HepG2 (cell line): Measurements from ENCODE around the gene PRKCZ. TPM values are rescaled to one million over a fixed set of nuclear protein-coding genes. Genes with fewer than 3 reads are reported as not detected.
A peak's percentile ranks its signal among the peaks of the same experiment; 100 is the strongest.

Experiments
- ATAC-seq: fragments of 200-7000 bp; cut with Tn5 transposase; 3 replicates; pipeline ENCODE4 v1.9.1; 2020; ENCODE audit warnings: mild to moderate bottlenecking, moderate library complexity
- BruUV-seq: library from RNA; stranded (reverse); fragments of 400-500 nt; replicated peaks from 2 replicates; lab custom pipeline; 2021; lab: Mats Ljungman, UMichigan
- CTCF ChIA-PET: fragments of 300-600 bp; formaldehyde crosslinking; extraction: SDS; loops from one replicate; lab custom pipeline; 2021; ENCODE audit warnings: low total read pairs, inconsistent platforms, low intra/inter-chr PET ratio; lab: Yijun Ruan, JAX
- POLR2A ChIA-PET: fragments of 350-600 bp; sonication (Branson Sonifier 250); formaldehyde crosslinking; loops from one replicate; lab custom pipeline; 2020; ENCODE audit warnings: antibody characterized with exemption, inconsistent platforms; lab: Yijun Ruan, JAX
- DNase-seq: peaks from one replicate; pipeline ENCODE4 v3.0.0-alpha.2; 2015; ENCODE audit warnings: low spot score
- FAIRE-seq: peaks from 3 replicates; lab custom pipeline; 2011; peaks lifted over from hg19 to GRCh38; lab: Jason Lieb, UNC
- H2AFZ ChIP-seq: one replicate; pipeline ENCODE4 v1.6.1; 2011; ENCODE audit warnings: low read length, inconsistent platforms
- H3K27ac ChIP-seq: fragments of 300-600 bp; 3 replicates; pipeline ENCODE4 v1.8.0; 2011; ENCODE audit warnings: mixed run types, mild to moderate bottlenecking, mixed read lengths, low read length, inconsistent platforms; ENCODE audit not compliant: insufficient read depth; ENCODE audit errors: extremely low read length
- H3K27me3 ChIP-seq, 2 experiments: fragments of 200-600 bp in 1 of 2; 2 replicates in 1 of 2; 3 replicates in 1 of 2; pipeline versions ENCODE4 v1.6.0 to v1.8.0; 2011; ENCODE audit warnings: low read length in 2 of 2, mild to moderate bottlenecking in 2 of 2, moderate library complexity in 2 of 2, inconsistent platforms in 1 of 2; ENCODE audit not compliant: insufficient read depth in 2 of 2, control insufficient read depth in 1 of 2
- H3K36me3 ChIP-seq, 2 experiments: fragments of 200-600 bp in 1 of 2; replicated peaks in 1 of 2; 2 replicates in 1 of 2; 3 replicates in 1 of 2; pipeline versions ENCODE4 v1.5.1 to v1.8.0; 2011; ENCODE audit warnings: low read length in 2 of 2, inconsistent platforms in 1 of 2; ENCODE audit not compliant: insufficient read depth in 2 of 2, control insufficient read depth in 1 of 2
- H3K4me1 ChIP-seq: 2 replicates; pipeline ENCODE4 v1.5.1; 2012; ENCODE audit warnings: low read length, inconsistent platforms; ENCODE audit not compliant: insufficient read depth
- H3K4me2 ChIP-seq: 2 replicates; pipeline ENCODE4 v1.6.0; 2011; ENCODE audit warnings: low read depth, low read length, inconsistent platforms
- H3K4me3 ChIP-seq, 3 experiments: fragments of 200-600 bp in 1 of 3; sonication (generic), shearing (Covaris generic) in 1 of 3; replicated peaks in 1 of 3; 2 replicates each; pipeline ENCODE4 v1.5.1; 2011 to 2016; ENCODE audit warnings: low read length in 3 of 3, inconsistent platforms in 2 of 3, low read depth in 2 of 3, mild to moderate bottlenecking in 2 of 3, control low read depth in 1 of 3, mixed read lengths in 1 of 3; ENCODE audit not compliant: insufficient read depth in 1 of 3
- H3K79me2 ChIP-seq: one replicate; pipeline ENCODE4 v1.6.1; 2011; ENCODE audit warnings: low read length, inconsistent platforms; ENCODE audit not compliant: insufficient read depth
- H3K9ac ChIP-seq: 2 replicates; pipeline ENCODE4 v1.6.0; 2011; ENCODE audit warnings: mild to moderate bottlenecking, low read depth, low read length, inconsistent platforms; ENCODE audit not compliant: insufficient read depth
- H3K9me3 ChIP-seq: 2 replicates; pipeline ENCODE4 v1.5.1; 2012; ENCODE audit warnings: mild to moderate bottlenecking, low read length
- H4K20me1 ChIP-seq: 2 replicates; pipeline ENCODE4 v1.6.0; 2011; ENCODE audit warnings: inconsistent platforms, mild to moderate bottlenecking, low read length, moderate library complexity; ENCODE audit not compliant: insufficient read depth
- CCAR2 ChIP-seq: fragments of 200-400 bp; formaldehyde crosslinking; optimal IDR thresholded peaks from 2 replicates; pipeline ENCODE3; 2018; ENCODE audit warnings: low read depth, mild to moderate bottlenecking, low read length, moderate library complexity
- CEBPG ChIP-seq: IDR thresholded peaks from 2 replicates; pipeline ENCODE4 v1.6.1; 2016
- CENPT ChIP-seq: sonication (generic); formaldehyde crosslinking; IDR thresholded peaks from 2 replicates; pipeline ENCODE4 v1.8.0; 2022; ENCODE audit warnings: low read depth, mild to moderate bottlenecking, moderate library complexity, missing genetic modification reagents
- DMAP1 ChIP-seq: IDR thresholded peaks from 2 replicates; pipeline ENCODE4 v1.6.1; 2016
- ETV6 ChIP-seq: sonication (generic); formaldehyde crosslinking; conservative IDR thresholded peaks from 2 replicates; pipeline ENCODE4 v1.4.0; 2020; ENCODE audit warnings: missing genetic modification reagents
- FOXA1 ChIP-seq, 2 experiments: fragments of 450-650 bp in 1 of 2; sonication (generic) in 1 of 2; formaldehyde crosslinking in 1 of 2; IDR thresholded peaks; 2 replicates each; pipeline versions ENCODE4 v1.4.0 to v1.6.1; 2016 to 2020; ENCODE audit warnings: missing genetic modification reagents in 1 of 2
- KDM6A ChIP-seq: IDR thresholded peaks from 2 replicates; pipeline ENCODE4 v1.6.1; 2016; ENCODE audit warnings: low read depth
- MAFF ChIP-seq: IDR thresholded peaks from 2 replicates; pipeline ENCODE4 v1.6.1; 2011; ENCODE audit warnings: low read depth, low read length, improper control_type of control experiment
- MED1 ChIP-seq: sonication (generic); formaldehyde crosslinking; IDR thresholded peaks from 2 replicates; pipeline ENCODE4 v1.4.0; 2020; ENCODE audit warnings: missing genetic modification reagents
- POLR2A ChIP-seq, 2 experiments: IDR thresholded peaks; 2 replicates each; pipeline ENCODE4 v1.6.1; 2011; ENCODE audit warnings: low read depth in 2 of 2, low read length in 2 of 2, mild to moderate bottlenecking in 1 of 2, moderate library complexity in 1 of 2; ENCODE audit not compliant: insufficient read depth in 1 of 2
- POLR2AphosphoS5 ChIP-seq: IDR thresholded peaks from 2 replicates; pipeline ENCODE4 v1.6.1; 2012; ENCODE audit warnings: low read depth, low read length
- RFX1 ChIP-seq: fragments of 450-650 bp; IDR thresholded peaks from 2 replicates; pipeline ENCODE4 v1.6.1; 2017
- SP5 ChIP-seq: IDR thresholded peaks from 2 replicates; pipeline ENCODE4 v1.6.1; 2016; ENCODE audit warnings: low read depth, borderline replicate concordance
- STAG1 ChIP-seq: sonication (generic); formaldehyde crosslinking; IDR thresholded peaks from 2 replicates; pipeline ENCODE4 v1.4.0; 2020; ENCODE audit warnings: missing genetic modification reagents
- THAP11 ChIP-seq: IDR thresholded peaks from 2 replicates; pipeline ENCODE4 v1.6.1; 2016; ENCODE audit warnings: missing biosample characterization, missing genetic modification reagents
- ZNF768 ChIP-seq: sonication (generic); formaldehyde crosslinking; IDR thresholded peaks from 2 replicates; pipeline ENCODE4 v1.4.0; 2020; ENCODE audit warnings: missing genetic modification reagents
- WGBS: methylation state at CpG from one replicate; pipeline ENCODE4 v1.1.6; 2017; ENCODE audit warnings: low lambda C conversion rate; 5-methylcytosine and 5-hydroxymethylcytosine counted together
- in situ Hi-C: cut with HindIII; loops from 2 replicates; pipeline ENCODE4 v1.10.0; 2017; ENCODE audit warnings: low pct_unique_long_range_greater_than_20kb; ENCODE audit not compliant: extremely low pct_ligation_motif_present
- intact Hi-C: fragments of 100-400 bp; cut with micrococcal nuclease; formaldehyde crosslinking; loops from one replicate; pipeline ENCODE4 v1.10.0; 2022; ENCODE audit not compliant: unreplicated experiment
- polyA plus RNA-seq, 8 experiments: library from polyadenylated mRNA; depleted of rRNA in 3 of 8; stranded (reverse) in 7 of 8; unstranded in 1 of 8; fragments of >200 nt; fragmentation: Illumina TruSeq in 4 of 8; extraction: Trizol in 4 of 8; gene quantifications; 2 replicates each; pipeline versions ENCODE4 v1.2.1 to v1.2.3, GENCODE V29; 2011 to 2016; ENCODE audit warnings: low read depth in 4 of 8, missing spikeins in 1 of 8, mixed read lengths in 1 of 8; ENCODE audit not compliant: insufficient read depth in 1 of 8
- total RNA-seq, 5 experiments: library from RNA; depleted of rRNA; stranded (reverse); fragments of >200 nt; fragmentation: Illumina TruSeq; extraction: Trizol; gene quantifications; 2 replicates each; pipeline ENCODE4 v1.2.3, GENCODE V29; 2016; ENCODE audit warnings: low read depth in 1 of 5
- TF ChIP-seq, protein P1 (sequence below), 2 experiments: sonication (generic) in 1 of 2; formaldehyde crosslinking in 1 of 2; IDR thresholded peaks; 2 replicates each; pipeline versions ENCODE4 v1.4.0 to v1.6.1; 2018 to 2020; ENCODE audit warnings: missing genetic modification reagents in 2 of 2, borderline replicate concordance in 1 of 2, low read depth in 1 of 2, mild to moderate bottlenecking in 1 of 2, missing biosample characterization in 1 of 2
- TF ChIP-seq, protein P2 (sequence below): sonication (generic); formaldehyde crosslinking; IDR thresholded peaks from 2 replicates; pipeline ENCODE4 v1.5.0; 2020; ENCODE audit warnings: missing genetic modification reagents, mild to moderate bottlenecking, borderline replicate concordance
- TF ChIP-seq, protein P3 (sequence below): sonication (generic); formaldehyde crosslinking; IDR thresholded peaks from 2 replicates; pipeline ENCODE4 v1.4.0; 2020; ENCODE audit warnings: missing genetic modification reagents
- TF ChIP-seq, protein P4 (sequence below): sonication (generic); formaldehyde crosslinking; IDR thresholded peaks from 2 replicates; pipeline ENCODE4 v1.5.0; 2020; ENCODE audit warnings: mild to moderate bottlenecking, missing genetic modification reagents, moderate library complexity

The PRKCZ gene
- total and polyA plus RNA-seq, 2 of the 13 experiments (the other 11 are each of a cell fraction or from before 2014, with no cell fraction given): 34.7 to 85.2 TPM

DNA sequence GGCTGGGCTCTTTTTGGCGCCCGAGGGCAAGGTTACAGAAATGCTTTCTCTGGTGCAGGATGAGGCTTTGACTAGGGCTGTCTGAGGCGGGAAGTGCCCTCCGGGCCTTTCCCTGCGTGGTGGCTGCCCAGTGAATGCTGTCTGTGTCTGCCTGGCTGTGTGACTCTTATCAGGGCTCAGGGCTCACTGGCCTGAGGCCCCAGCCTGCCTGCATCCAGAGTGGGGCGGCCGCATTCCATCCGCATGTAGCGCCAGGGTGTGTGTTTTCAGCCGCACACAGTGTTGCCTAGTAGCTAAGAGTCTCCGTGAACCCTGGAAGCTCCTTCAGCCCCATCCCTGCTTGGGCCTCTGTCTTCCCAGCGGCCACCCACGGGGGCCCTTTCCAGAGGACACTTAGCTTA lies 85.2 kb downstream of the PRKCZ start:
- no peaks in the 10 kb centered on the region for H3K27me3 ChIP-seq
- no peaks in the 10 kb centered on the region for H3K9me3 ChIP-seq
- intact Hi-C loops: no loop called here
- BruUV-seq: no TSS peak
- ChIA-PET POLR2A (interaction anchor here (1.2 kb wide), 1 partner anchor 30 kb away, joined by 5 read pairs; no protein-coding TSS in a partner anchor), CTCF (no interaction called here)
- peak overlapping the region; percentile 89 for H3K9ac ChIP-seq
- peak; percentile 70 for ATAC-seq
- H2AFZ ChIP-seq: no peak overlapping the region
- peaks cover 0 to 9% of the 10 kb centered on the region in 2 experiments; a peak in 2 of 5 replicates for H3K36me3 ChIP-seq
- peak overlapping the region; percentile 94 for H3K4me2 ChIP-seq
- H4K20me1 ChIP-seq: no peaks in the 10 kb centered on the region
- in situ Hi-C loops: loop anchor here (5.0 kb wide), 1 partner anchor 33 kb away; no protein-coding TSS in a partner anchor
- peak; percentile 58 for DNase-seq
- peak overlapping the region; percentile 96 for H3K27ac ChIP-seq
- FAIRE-seq: peak; percentile 62
- H3K79me2 ChIP-seq: peaks cover 20% of the 10 kb centered on the region
- WGBS: 7% methylated on average over 7 of the region's 13 CpGs
- H3K4me1 ChIP-seq: peaks cover 82% of the 10 kb centered on the region
- peak overlapping the region; percentile 61 to 77 (median 62) for H3K4me3 ChIP-seq
- TF ChIP-seq CEBPG (CRISPR knock-in tag): no peak
- TF ChIP-seq FOXA1 (IDR thresholded peaks at IDR 0.05): no peak
- 0 out of 2 replicates have a peak, but pooled peaks have one; percentile 20 for TF ChIP-seq FOXA1 (CRISPR knock-in tag; IDR thresholded peaks at IDR 0.05)
- peak; percentile 23; the same call in 1 of the 2 replicates for TF ChIP-seq MED1 (CRISPR knock-in tag)
- no peak for TF ChIP-seq DMAP1
- TF ChIP-seq RFX1: peak; percentile 29; the same call in 1 of the 2 replicates
- TF ChIP-seq SP5 (CRISPR knock-in tag): no peak
- TF ChIP-seq, protein P1, sequence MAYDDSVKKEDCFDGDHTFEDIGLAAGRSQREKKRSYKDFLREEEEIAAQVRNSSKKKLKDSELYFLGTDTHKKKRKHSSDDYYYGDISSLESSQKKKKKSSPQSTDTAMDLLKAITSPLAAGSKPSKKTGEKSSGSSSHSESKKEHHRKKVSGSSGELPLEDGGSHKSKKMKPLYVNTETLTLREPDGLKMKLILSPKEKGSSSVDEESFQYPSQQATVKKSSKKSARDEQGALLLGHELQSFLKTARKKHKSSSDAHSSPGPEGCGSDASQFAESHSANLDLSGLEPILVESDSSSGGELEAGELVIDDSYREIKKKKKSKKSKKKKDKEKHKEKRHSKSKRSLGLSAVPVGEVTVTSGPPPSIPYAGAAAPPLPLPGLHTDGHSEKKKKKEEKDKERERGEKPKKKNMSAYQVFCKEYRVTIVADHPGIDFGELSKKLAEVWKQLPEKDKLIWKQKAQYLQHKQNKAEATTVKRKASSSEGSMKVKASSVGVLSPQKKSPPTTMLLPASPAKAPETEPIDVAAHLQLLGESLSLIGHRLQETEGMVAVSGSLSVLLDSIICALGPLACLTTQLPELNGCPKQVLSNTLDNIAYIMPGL (CRISPR knock-in tag; IDR thresholded peaks at IDR 0.05; ENCODE audit: borderline replicate concordance in 1 of 2, low read depth in 1 of 2): 0 out of 4 replicates have a peak, but pooled peaks of 1 of the 2 experiments have one; percentile 1
- TF ChIP-seq, protein P2, sequence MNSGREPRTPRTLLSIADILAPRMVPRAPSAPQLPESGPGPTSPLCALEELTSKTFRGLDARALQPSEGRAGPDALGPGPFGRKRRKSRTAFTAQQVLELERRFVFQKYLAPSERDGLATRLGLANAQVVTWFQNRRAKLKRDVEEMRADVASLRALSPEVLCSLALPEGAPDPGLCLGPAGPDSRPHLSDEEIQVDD (CRISPR knock-in tag): no peak
- TF ChIP-seq POLR2AphosphoS5: peak; percentile 24; the same call in 1 of the 2 replicates
- TF ChIP-seq CENPT (CRISPR knock-in tag): peak; percentile 3; the same call in 1 of the 2 replicates
- TF ChIP-seq ETV6 (CRISPR knock-in tag): no peak
- TF ChIP-seq MAFF: no peak
- 0 out of 2 replicates have a peak, but pooled peaks have one; percentile 6 for TF ChIP-seq STAG1 (CRISPR knock-in tag)
- TF ChIP-seq ZNF768 (CRISPR knock-in tag): peak; percentile 14; the same call in 1 of the 2 replicates
- TF ChIP-seq, protein P3, sequence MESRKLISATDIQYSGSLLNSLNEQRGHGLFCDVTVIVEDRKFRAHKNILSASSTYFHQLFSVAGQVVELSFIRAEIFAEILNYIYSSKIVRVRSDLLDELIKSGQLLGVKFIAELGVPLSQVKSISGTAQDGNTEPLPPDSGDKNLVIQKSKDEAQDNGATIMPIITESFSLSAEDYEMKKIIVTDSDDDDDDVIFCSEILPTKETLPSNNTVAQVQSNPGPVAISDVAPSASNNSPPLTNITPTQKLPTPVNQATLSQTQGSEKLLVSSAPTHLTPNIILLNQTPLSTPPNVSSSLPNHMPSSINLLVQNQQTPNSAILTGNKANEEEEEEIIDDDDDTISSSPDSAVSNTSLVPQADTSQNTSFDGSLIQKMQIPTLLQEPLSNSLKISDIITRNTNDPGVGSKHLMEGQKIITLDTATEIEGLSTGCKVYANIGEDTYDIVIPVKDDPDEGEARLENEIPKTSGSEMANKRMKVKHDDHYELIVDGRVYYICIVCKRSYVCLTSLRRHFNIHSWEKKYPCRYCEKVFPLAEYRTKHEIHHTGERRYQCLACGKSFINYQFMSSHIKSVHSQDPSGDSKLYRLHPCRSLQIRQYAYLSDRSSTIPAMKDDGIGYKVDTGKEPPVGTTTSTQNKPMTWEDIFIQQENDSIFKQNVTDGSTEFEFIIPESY: 0 out of 2 replicates have a peak, but pooled peaks have one; percentile 30
- 0 out of 2 replicates have a peak, but pooled peaks have one; percentile 5 for TF ChIP-seq THAP11 (CRISPR knock-in tag)
- TF ChIP-seq, protein P4, sequence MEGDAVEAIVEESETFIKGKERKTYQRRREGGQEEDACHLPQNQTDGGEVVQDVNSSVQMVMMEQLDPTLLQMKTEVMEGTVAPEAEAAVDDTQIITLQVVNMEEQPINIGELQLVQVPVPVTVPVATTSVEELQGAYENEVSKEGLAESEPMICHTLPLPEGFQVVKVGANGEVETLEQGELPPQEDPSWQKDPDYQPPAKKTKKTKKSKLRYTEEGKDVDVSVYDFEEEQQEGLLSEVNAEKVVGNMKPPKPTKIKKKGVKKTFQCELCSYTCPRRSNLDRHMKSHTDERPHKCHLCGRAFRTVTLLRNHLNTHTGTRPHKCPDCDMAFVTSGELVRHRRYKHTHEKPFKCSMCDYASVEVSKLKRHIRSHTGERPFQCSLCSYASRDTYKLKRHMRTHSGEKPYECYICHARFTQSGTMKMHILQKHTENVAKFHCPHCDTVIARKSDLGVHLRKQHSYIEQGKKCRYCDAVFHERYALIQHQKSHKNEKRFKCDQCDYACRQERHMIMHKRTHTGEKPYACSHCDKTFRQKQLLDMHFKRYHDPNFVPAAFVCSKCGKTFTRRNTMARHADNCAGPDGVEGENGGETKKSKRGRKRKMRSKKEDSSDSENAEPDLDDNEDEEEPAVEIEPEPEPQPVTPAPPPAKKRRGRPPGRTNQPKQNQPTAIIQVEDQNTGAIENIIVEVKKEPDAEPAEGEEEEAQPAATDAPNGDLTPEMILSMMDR (CRISPR knock-in tag): peak; percentile 37
- TF ChIP-seq CCAR2: no peak
- 0 out of 2 replicates have a peak, but pooled peaks have one; percentile 30 for TF ChIP-seq KDM6A (CRISPR knock-in tag)
- TF ChIP-seq POLR2A (IDR thresholded peaks at IDR 0.05; ENCODE audit: insufficient read depth in 1 of 2, low read depth in 2 of 2, low read length in 2 of 2): peak; percentile 36 to 68; a peak in 2 of 4 replicates
